ENCODE measurements around the gene ZNF91.

GRCh38 chr19:23437901-23438300 is 42.6 kb upstream of the ZNF91 start:
- TF ChIP-seq POLR2A (IDR thresholded peaks at IDR 0.05) (no peak), CTCF (IDR thresholded peaks at IDR 0.05) (no peak), EP300 (IDR thresholded peaks at IDR 0.05) (no peak), POLR2AphosphoS5 (IDR thresholded peaks at IDR 0.05) (no peak)
